Fibroblast of the aortic adventitia (primary cell): ENCODE data around the gene PSME3. TPM values are rescaled to one million over a fixed set of nuclear protein-coding genes. Genes with fewer than 3 reads are reported as not detected.
A peak's percentile ranks its signal among the peaks of the same experiment; 100 is the strongest.

Source experiments
- DNase-seq: peaks from one replicate; pipeline ENCODE4 v3.0.0-alpha.2; 2010; ENCODE audit warnings: low read depth
- H3K4me3 ChIP-seq: 2 replicates; pipeline ENCODE4 v1.5.1; 2011; ENCODE audit warnings: low read depth, mild to moderate bottlenecking, control low read depth, low read length, moderate library complexity
- total RNA-seq: library from RNA; depleted of rRNA; stranded (reverse); fragments of >200 nt; gene quantifications from 2 replicates; pipeline ENCODE4 v1.2.3, GENCODE V29; 2012; ENCODE audit warnings: low replicate concordance
- TF ChIP-seq, protein P1 (sequence below): IDR thresholded peaks from 2 replicates; pipeline ENCODE4 v1.5.1; 2011; ENCODE audit warnings: mild to moderate bottlenecking, low read length, control low read depth, inconsistent platforms; ENCODE audit not compliant: insufficient read depth

PSME3 gene
- total RNA-seq, 1 donor = 101 TPM

DNA sequence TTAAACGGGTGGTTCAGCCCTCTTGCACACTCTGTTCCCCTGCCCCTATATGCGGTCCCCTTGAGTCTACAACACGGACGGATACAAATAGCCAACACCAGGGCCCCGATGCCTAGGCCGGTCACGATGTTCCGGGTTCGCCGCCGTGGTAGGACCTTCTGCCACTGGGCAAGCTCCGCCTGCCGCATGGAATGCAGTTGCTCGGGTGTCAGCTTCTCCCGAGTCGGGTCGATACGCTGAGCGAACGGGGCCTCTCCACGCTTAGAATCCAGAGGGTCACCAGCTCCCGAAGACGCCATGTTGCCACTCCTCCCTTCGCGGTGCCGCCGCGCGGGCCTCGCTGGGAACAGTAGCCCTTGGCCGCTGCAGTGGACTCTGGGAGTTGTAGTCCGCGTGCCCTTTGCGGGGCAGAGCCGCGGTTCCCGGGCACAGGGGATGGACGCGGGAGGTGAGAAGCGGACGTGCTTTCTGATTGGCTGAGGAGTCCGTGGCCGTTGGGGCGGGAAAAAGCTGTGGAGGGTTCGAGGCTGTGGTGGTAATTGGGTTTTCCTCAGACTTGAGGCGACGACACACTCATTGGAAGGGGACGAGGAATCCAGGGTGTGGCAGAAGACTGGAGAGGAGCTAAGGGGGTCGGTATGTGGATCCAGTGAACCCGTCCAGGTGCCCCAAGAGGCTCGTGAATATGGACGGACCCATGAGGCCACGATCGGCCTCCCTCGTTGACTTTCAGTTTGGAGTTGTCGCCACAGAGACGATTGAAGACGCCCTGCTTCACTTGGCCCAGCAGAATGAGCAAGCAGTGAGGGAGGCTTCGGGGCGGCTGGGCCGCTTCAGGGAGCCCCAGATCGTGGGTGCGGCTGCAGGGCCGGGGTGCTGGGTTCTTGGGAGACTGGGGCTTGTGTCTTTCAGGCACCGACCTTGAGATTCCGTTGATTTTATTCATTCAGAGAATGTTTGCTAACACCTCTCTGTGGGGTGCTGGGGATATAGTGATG, 34.5 kb upstream of the PSME3 start, which contains the start of the genes CNTD1 and COA3:
Gene CNTD1, plus strand, starts transcription at position 479 of the 998 bp plus-strand sequence. Its CDS starts 207 bp downstream, at position 686.
Gene COA3, minus strand, starts transcription at position 322 of the 998 bp plus-strand sequence. Its CDS starts 23 bp downstream, at position 299.
- DNase-seq = peak; percentile 80
- TF ChIP-seq, protein P1, sequence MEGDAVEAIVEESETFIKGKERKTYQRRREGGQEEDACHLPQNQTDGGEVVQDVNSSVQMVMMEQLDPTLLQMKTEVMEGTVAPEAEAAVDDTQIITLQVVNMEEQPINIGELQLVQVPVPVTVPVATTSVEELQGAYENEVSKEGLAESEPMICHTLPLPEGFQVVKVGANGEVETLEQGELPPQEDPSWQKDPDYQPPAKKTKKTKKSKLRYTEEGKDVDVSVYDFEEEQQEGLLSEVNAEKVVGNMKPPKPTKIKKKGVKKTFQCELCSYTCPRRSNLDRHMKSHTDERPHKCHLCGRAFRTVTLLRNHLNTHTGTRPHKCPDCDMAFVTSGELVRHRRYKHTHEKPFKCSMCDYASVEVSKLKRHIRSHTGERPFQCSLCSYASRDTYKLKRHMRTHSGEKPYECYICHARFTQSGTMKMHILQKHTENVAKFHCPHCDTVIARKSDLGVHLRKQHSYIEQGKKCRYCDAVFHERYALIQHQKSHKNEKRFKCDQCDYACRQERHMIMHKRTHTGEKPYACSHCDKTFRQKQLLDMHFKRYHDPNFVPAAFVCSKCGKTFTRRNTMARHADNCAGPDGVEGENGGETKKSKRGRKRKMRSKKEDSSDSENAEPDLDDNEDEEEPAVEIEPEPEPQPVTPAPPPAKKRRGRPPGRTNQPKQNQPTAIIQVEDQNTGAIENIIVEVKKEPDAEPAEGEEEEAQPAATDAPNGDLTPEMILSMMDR = no peak

DNA sequence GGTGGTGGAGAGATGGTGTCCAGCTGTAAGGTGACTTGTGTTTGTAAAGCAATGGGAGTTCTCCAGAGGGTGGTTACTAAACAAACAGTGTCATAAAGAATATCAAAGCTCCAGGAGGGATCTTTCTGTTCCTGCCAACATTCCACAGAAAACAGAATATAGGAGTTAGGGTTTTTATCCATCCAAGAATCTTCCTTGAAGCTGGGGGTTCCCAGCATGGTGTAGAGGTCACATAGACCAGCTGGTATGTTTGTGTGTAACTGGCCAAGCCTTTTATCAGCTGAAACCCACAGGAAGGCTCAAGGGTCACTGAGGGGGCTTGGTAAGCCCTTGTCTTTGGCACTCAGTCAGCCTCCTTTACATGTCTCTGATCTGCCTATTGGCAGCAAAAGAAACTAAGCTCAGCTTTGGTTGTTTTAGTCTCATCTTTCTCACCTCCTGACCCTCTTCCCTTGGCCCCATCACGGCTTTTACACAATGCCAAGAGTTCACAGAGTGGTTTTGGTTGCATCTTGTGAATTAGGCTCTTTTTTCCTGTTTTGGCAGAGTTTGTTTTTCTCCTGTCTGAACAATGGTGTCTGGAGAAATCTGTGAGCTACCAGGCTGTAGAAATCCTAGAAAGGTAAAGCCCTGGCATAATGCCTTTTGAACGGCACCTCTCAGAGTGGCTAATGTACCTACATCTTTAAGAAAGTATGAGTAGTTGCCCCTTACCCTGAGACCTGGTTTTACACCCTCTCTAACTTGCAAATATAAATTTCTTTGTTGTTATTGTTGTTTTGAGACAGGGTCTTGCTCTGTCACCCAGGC, 29.9 kb upstream of the PSME3 start:
- peak; percentile 37 for DNase-seq
- H3K4me3 ChIP-seq = no peak overlapping the region
- TF ChIP-seq, protein P1 = no peak

More for the DNA sequence above, 34.5 kb upstream of the PSME3 start, which contains the start of the genes CNTD1 and COA3:
- peak within 1 kb of the TSS; percentile 97 for H3K4me3 ChIP-seq

DNA sequence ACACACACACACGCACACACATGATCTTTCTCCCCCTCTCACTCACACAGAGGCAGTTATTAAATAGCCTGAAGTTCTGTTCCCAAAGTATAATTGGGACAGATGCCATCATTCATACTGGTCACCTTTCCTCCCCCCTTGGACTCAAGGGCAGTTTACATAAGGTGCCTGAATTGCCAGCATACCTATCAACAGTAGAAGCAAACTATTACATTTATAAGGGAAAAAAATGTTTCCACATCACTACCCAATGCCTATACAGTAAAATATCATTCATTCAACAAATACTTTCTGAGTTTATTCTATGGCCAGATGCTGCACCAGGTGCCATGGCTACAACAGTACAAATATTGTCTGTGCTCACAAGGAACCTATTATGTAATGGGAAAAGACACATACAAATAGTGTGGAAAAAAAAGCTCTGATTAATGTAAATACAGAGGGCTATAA, 28.3 kb upstream of the PSME3 start:
- no peak for DNase-seq
- H3K4me3 ChIP-seq = no peak overlapping the region
- TF ChIP-seq, protein P1 = no peak

DNA sequence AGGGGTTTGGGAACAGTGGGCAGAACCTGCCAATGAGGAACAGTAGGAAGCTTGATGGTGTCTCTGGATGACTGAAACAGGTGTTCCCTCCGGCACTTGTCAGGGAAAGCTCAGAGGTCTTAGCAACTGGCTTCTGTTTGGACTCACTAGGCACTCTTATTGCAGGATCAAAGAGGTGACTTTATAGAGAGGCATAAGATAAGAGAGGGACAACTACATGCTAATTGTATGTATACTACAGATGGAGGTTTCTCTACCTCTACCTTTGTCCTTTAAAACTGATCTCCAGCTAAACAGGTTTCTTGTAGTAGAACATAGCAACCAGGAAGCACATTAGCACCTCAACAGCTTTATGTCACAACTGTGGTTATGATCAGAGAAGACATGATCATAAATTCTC, 26.9 kb upstream of the PSME3 start:
- no peak overlapping the region for H3K4me3 ChIP-seq
- TF ChIP-seq, protein P1 = no peak
- DNase-seq = no peak

DNA sequence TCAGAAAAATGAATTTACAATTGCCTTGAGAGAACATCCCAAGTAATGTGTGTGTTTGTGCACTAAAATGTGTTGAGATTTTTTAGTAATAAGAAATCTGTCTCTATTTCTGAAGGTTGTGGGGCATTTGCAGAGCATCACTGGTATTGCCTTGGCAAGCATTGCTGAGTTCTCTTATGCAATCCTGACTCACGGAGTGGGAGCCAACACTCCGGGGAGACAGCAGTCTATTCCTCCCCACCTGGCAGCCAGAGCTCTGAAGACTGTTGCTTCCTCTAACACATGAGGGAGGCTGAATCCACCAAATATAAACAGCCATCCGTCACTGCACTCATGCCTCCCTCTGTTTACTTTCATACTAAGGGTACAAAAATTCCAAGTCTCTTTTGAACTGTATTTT, 23.9 kb upstream of the PSME3 start:
- DNase-seq = peak; percentile 85
- TF ChIP-seq, protein P1 = no peak

DNA sequence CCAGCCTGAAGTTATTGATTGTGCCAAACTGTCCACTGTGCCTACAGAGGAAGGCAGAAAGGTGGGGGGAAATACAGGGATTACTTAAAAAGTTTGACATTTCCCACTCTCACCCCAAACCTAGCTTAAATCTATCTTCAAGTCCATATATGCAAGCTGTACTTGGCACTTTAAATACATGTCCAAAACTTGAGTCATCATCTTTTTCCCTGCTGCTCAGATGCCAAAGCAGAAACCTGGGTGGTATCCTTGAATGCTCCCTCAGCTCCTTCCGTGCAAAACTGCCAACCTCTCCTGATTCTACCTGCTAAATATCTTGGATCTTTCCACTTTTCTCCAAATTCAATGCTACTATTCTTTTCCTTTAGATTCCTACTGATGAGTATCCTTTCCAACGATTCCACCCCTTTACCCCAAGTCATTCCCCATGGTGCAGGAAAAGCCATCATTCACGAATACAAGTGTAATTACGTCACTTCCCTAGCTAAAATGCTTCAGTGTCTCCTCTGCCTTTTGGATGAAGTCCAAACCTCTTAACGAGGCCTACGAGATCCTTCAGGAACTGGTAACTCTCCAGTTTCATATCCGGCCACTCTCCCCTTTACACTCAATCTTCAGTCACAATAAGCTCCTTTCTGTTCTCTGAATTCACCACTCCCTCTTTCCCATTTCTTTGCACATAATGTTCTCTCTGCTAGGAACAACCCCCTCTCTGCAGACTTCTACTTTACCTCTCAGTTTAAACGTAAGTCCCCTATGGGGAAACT, 18.4 kb upstream of the PSME3 start:
- no peak overlapping the region for H3K4me3 ChIP-seq
- TF ChIP-seq, protein P1 = no peak
- peak; percentile 82 for DNase-seq

More for the DNA sequence above, 23.9 kb upstream of the PSME3 start:
- H3K4me3 ChIP-seq = no peak overlapping the region
